GM12891 (cell line): ENCODE measurements around the gene CDC25C.
A peak's percentile ranks its signal among the peaks of the same experiment; 100 is the strongest.

Experiments used
- DNase-seq: peaks from one replicate; pipeline ENCODE4 v3.0.0; 2011; ENCODE audit warnings: low spot score; ENCODE audit not compliant: insufficient read length
- FAIRE-seq: peaks from 2 replicates; lab custom pipeline; 2011; peaks lifted over from hg19 to GRCh38; lab: Jason Lieb, UNC
- PAX5 ChIP-seq: IDR thresholded peaks from 2 replicates; pipeline ENCODE4 v1.6.1; 2011; ENCODE audit warnings: low read length, moderate library complexity, mild to moderate bottlenecking; ENCODE audit not compliant: insufficient read depth, severe bottlenecking
- POLR2A ChIP-seq: IDR thresholded peaks from 2 replicates; pipeline ENCODE4 v1.6.1; 2011; ENCODE audit warnings: low read depth, low read length, control low read depth
- POLR2AphosphoS5 ChIP-seq: IDR thresholded peaks from 2 replicates; pipeline ENCODE4 v1.6.1; 2011; ENCODE audit warnings: low read depth, low read length, control low read depth
- POU2F2 ChIP-seq: IDR thresholded peaks from 2 replicates; pipeline ENCODE4 v1.6.1; 2011; ENCODE audit warnings: low read depth, mild to moderate bottlenecking, control low read depth, low read length, moderate library complexity
- SPI1 ChIP-seq: IDR thresholded peaks from 2 replicates; pipeline ENCODE4 v1.6.1; 2011; ENCODE audit warnings: low read depth, low read length, control low read depth
- TAF1 ChIP-seq: IDR thresholded peaks from 2 replicates; pipeline ENCODE4 v1.6.1; 2011; ENCODE audit warnings: low read depth, low read length, control low read depth

Gene CDC25C

GRCh38 chr5:138350563-138350890 is 18.9 kb upstream of the CDC25C start:
- TF ChIP-seq POLR2AphosphoS5, result no peak
- TF ChIP-seq POU2F2, result no peak
- no peak for TF ChIP-seq SPI1
- no peak for TF ChIP-seq TAF1
- no peak for FAIRE-seq
- DNase-seq, result no peak

- no peak for TF ChIP-seq TAF1
- no peak for TF ChIP-seq POU2F2
- peak; percentile 56; the same call in 1 of the 2 replicates for TF ChIP-seq POLR2AphosphoS5
- DNase-seq (no peak), FAIRE-seq (no peak)
These were observed 18.4 kb upstream of the CDC25C start for GRCh38 chr5:138349852-138350562.

- no peak for FAIRE-seq
- TF ChIP-seq POLR2A (0 out of 2 replicates have a peak, but pooled peaks have one; percentile 26), SPI1 (no peak)
- no peak for DNase-seq
These were observed 15.3 kb upstream of the CDC25C start for GRCh38 chr5:138346889-138347288.

DNA sequence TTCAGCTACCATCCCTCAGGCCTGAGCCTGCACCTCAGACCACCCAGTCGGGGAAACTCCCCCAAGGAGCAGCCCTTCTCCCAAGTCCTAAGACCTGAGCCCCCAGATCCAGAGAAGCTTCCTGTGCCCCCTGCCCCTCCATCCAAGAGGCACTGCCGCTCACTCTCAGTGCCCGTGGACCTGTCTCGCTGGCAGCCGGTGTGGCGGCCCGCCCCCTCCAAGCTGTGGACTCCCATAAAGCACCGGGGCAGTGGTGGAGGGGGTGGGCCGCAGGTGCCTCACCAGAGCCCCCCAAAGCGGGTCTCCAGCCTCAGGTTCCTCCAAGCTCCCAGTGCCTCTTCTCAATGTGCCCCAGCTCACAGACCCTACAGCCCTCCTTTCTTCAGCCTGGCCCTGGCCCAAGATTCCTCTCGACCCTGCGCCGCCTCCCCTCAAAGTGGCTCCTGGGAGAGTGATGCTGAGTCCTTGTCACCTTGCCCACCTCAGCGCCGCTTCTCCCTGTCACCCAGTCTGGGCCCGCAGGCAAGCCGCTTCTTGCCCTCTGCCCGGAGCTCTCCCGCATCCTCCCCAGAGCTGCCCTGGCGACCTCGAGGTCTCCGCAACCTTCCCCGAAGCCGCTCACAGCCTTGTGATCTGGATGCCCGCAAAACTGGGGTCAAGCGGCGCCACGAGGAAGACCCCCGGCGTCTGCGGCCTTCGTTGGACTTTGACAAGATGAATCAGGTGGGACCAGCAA is 13.5 kb upstream of the CDC25C start:
- FAIRE-seq (no peak), DNase-seq (no peak)
- TF ChIP-seq POLR2A (no peak), PAX5 (no peak)

GRCh38 chr5:138340008-138340407 is 8.4 kb upstream of the CDC25C start:
- DNase-seq, result no peak
- no peak for FAIRE-seq
- TF ChIP-seq SPI1, result no peak

- TF ChIP-seq SPI1 (0 out of 2 replicates have a peak, but pooled peaks have one; percentile 19), PAX5 (no peak), TAF1 (no peak), POLR2A (no peak), POLR2AphosphoS5 (no peak)
- no peak for DNase-seq
- FAIRE-seq, result no peak
These were observed 7.9 kb upstream of the CDC25C start for GRCh38 chr5:138339464-138339863.

DNA sequence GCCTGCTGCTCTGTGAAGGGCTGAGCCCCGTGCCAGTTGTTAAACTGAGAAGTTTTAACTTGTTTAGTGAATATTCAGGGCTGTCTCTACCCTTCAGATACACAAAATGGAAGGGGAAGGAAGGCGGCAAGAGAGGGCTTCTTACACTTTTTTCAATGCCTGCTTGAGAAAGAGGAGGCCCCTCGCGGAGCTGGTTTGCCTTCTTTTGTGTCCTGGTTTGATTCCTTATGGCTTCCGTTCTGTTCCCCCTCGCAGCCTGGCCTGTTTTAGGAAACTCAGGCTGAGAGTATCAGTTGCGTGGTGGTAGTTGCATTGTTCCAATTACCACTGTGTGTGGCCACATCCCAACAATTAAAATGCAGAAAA is 7.5 kb upstream of the CDC25C start:
- TF ChIP-seq POLR2AphosphoS5 (no peak), TAF1 (no peak), POU2F2 (no peak), POLR2A (no peak), SPI1 (no peak), PAX5 (no peak)
- FAIRE-seq (peak; percentile 50), DNase-seq (no peak)

DNA sequence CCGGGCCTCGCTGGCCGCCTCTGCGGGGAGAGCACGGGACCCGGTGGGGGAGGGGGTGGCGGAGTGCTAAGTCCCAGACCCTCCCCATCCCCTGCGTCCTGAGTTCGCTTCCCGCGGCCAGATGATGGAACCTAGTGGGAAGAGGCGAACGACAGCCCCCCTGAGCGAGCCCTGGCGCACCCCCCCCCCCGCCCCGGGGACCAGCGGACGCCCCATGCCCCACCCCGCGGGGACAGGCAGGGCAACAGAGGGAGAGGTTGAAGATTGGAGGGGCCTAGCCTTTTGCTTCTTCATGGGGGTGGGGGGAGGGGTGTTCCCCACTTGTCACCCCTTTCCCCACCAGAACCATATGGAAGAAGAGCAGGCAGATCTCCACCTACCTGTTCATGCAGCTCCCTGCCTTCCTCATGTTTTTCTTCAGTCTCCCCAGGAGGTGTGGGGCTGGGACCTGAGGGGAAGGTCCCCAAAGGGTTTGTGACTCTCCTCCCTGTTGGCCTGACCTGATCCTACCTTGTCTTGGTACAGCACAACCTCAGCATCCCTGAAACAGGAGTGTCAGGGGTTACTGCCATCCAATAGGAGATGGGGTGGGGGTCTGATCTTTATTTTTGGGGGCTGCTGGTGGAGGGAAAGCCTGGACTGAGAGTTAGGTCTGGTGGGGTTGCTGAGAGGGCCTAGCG is 6.9 kb upstream of the CDC25C start:
- TF ChIP-seq PAX5, result no peak
- TF ChIP-seq POLR2A, result 0 out of 2 replicates have a peak, but pooled peaks have one; percentile 8
- TF ChIP-seq SPI1, result no peak
- TF ChIP-seq POLR2AphosphoS5, result no peak
- 0 out of 2 replicates have a peak, but pooled peaks have one; percentile 36 for TF ChIP-seq POU2F2
- DNase-seq (no peak), FAIRE-seq (no peak)

DNA sequence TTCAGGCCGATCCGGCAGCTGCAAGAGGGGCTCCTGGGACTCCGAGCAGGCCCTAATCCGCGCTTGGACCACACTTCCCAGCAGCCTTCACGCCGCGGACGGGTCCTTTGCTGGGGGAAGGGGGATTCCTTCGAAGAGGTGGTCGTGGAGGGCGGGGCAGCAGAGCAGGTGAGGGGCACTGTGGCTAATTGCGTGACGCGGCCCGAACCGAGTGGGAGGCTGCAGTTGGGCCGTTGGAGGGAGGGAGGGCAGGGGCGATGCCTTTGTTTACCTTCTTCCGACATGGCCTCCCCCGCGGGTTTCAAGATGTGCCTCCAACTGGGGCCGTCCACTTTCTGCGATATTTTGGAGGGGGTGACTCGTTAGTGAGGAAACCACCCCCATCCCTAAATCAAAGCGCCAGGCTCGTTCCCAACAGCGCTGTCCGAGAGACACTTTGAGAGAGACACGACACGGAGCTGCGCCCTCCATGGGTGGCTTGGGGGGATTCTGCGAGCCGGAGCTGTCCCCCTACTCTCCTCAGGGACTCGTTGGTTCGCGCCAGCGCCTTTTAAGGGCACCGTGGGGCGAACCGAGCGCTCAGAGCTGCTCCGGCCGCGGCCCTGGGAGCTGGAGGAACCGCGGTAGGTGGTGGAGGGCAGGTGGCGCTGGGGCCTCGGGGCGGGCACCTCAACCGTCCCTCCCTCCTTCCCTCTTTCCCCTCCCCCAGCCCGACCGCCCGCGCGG is 6.2 kb upstream of the CDC25C start, which contains the start of gene FAM53C:
Gene FAM53C, plus strand, starts transcription at position 582 of the 726 bp plus-strand sequence. CDS start 3,070 bp downstream, outside the sequence.
- DNase-seq, result peak; percentile 82
- peak; percentile 89 for FAIRE-seq
- TF ChIP-seq SPI1, result no peak
- TF ChIP-seq POLR2A, result peak; percentile 100
- peak; percentile 99 for TF ChIP-seq TAF1
- TF ChIP-seq POLR2AphosphoS5, result peak; percentile 100
- TF ChIP-seq POU2F2, result peak; percentile 97
- no peak for TF ChIP-seq PAX5

DNA sequence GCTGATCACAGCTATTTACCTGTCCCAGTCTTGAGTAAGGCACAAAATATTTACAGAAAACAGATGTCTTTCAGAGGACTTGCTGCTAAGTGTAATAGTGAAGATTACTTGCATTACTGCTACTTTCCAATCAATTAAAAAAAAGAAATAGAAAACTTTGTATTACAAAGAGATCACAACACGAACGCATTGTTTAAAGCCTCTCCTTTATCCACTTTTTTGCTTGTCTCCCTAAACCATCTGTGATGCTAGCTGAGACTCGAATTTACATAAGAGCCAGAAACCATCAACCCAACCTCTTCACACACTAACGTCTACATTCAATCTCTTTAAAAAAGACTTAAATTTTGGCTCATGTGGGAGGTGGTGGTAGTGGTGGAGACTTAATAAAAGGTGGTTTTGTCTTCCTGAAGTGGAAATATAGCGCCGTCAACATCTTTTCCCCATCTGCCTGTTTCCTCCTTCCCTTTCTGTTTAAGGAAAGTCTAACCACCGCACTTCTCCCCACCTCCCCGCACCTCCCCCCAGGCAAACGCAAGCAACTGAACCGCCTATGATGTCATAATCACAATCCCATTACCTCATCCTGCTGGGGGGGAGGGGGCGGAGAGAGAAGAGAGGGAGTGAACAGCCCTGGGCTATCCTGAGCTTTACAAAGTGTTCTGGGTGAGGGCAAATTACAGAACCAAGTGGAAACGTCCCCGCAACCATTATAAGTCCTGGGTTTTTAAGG is 5.5 kb upstream of the CDC25C start:
- FAIRE-seq, result no peak
- TF ChIP-seq SPI1, result no peak
- TF ChIP-seq TAF1, result no peak
- peak; percentile 38; the same call in 1 of the 2 replicates for TF ChIP-seq POU2F2
- no peak for TF ChIP-seq POLR2AphosphoS5
- no peak for TF ChIP-seq POLR2A
- peak; percentile 28 for TF ChIP-seq PAX5

More for the DNA sequence above, 5.5 kb upstream of the CDC25C start:
- no peak for DNase-seq
